Activated T-helper 17 cell treated with anti-CD3 and anti-CD28 coated beads, Interleukin-2, amount 50 U/mL, for 72 hours (primary cell): ENCODE results near the gene ACSF3. TPM values are rescaled to one million over a fixed set of nuclear protein-coding genes. Genes with fewer than 3 reads are reported as not detected.
"Not testable (repeated sequence)": the region's sequence is repeated elsewhere in the genome, so short reads cannot be mapped to it uniquely, and the experiment has no call there.

ENCODE experiments used
- ATAC-seq: fragments of 150-1000 bp; cut with Tn5 transposase; replicated peaks from 2 replicates; pipeline ENCODE4 v1.10.0; 2021; ENCODE audit warnings: mild to moderate bottlenecking, moderate library complexity
- H3K27ac Mint-ChIP-seq: one replicate; pipeline ENCODE4 v1.8.0; 2022; ENCODE audit warnings: mixed read lengths
- H3K27me3 Mint-ChIP-seq: one replicate; pipeline ENCODE4 v1.8.0; 2022; ENCODE audit warnings: mixed read lengths
- H3K36me3 Mint-ChIP-seq: one replicate; pipeline ENCODE4 v1.8.0; 2022; ENCODE audit warnings: low read depth, mild to moderate bottlenecking, mixed read lengths
- H3K4me1 Mint-ChIP-seq: one replicate; pipeline ENCODE4 v1.8.0; 2022; ENCODE audit warnings: mixed read lengths
- H3K4me3 Mint-ChIP-seq: one replicate; pipeline ENCODE4 v1.8.0; 2022; ENCODE audit warnings: mild to moderate bottlenecking, mixed read lengths
- H3K9me3 Mint-ChIP-seq: one replicate; pipeline ENCODE4 v1.8.0; 2022; ENCODE audit warnings: mixed read lengths
- total RNA-seq, 2 donors: library from RNA; stranded (reverse); gene quantifications; one replicate each; pipeline ENCODE4 v1.2.3, GENCODE V29; 2022

The ACSF3 gene
- total RNA-seq, 2 donors from 2014 or later = 35.4 to 47.9 TPM

DNA sequence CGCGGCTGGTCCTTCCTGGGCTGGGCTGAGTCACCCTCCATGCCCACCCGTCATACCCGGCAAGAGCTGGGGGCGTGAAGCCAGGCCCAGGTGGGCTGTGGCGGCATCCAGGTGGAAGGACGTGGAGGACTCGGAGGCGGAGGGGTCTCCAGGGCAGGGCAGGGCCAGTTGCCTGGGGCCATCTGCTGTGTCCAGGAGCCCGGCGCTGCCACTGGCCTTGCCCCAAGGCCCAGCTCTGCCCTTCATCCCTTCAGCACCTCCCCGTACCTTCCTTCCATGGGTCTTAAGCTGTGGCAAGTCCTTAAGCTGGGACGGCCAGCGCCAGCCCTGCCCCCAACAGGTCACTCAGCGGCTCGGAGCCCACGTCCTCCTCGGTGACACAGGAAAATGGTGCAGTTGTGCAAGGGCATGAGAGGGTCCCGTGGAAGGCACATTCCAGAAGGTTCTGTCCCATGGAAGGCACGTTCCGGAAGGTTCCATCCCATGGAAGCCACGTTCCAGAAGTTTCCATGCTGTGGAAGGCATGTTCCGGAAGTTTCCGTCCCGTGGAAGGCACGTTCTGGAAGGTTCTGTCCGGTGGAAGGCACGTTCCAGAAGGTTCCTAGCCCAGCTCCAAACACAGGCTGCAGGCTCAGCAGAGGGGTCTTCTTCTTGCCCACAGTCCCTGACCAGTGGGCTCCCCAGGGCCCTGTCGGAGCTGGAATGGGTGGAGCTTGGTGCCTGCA lies 67.5 kb downstream of the ACSF3 start:
- H3K4me3 Mint-ChIP-seq = no peak overlapping the region
- no peak for ATAC-seq

GRCh38 chr16:89161763-89162713 lies 68.4 kb downstream of the ACSF3 start:
- ATAC-seq = no peak
- H3K36me3 Mint-ChIP-seq = no peaks in the 10 kb centered on the region

More for the DNA sequence above, 67.5 kb downstream of the ACSF3 start:
- peaks cover 6% of the 10 kb centered on the region for H3K4me1 Mint-ChIP-seq
- no peaks in the 10 kb centered on the region for H3K36me3 Mint-ChIP-seq
- H3K27ac Mint-ChIP-seq = no peak overlapping the region
- H3K9me3 Mint-ChIP-seq = no peaks in the 10 kb centered on the region
- no peaks in the 10 kb centered on the region for H3K27me3 Mint-ChIP-seq

GRCh38 chr16:89163297-89163696 lies 69.6 kb downstream of the ACSF3 start:
- Mint-ChIP-seq H3K36me3 (no peaks in the 10 kb centered on the region), H3K4me3 (no peak overlapping the region), H3K27me3 (peaks cover 4% of the 10 kb centered on the region), H3K9me3 (no peaks in the 10 kb centered on the region), H3K4me1 (peaks cover 6% of the 10 kb centered on the region), H3K27ac (no peak overlapping the region)
- ATAC-seq = no peak

More at GRCh38 chr16:89161763-89162713, 68.4 kb downstream of the ACSF3 start:
- no peak overlapping the region for H3K4me3 Mint-ChIP-seq
- no peak overlapping the region for H3K27ac Mint-ChIP-seq
- H3K9me3 Mint-ChIP-seq = no peaks in the 10 kb centered on the region
- peaks cover 4% of the 10 kb centered on the region for H3K27me3 Mint-ChIP-seq
- peaks cover 6% of the 10 kb centered on the region for H3K4me1 Mint-ChIP-seq

- Mint-ChIP-seq H3K4me1 (peaks cover 6% of the 10 kb centered on the region), H3K27ac (no peak overlapping the region), H3K4me3 (no peak overlapping the region), H3K27me3 (peaks cover 4% of the 10 kb centered on the region), H3K9me3 (no peaks in the 10 kb centered on the region), H3K36me3 (no peaks in the 10 kb centered on the region)
- ATAC-seq = no peak
These were observed 70.8 kb downstream of the ACSF3 start for GRCh38 chr16:89164436-89164835.

- no peaks in the 10 kb centered on the region for H3K36me3 Mint-ChIP-seq
- peaks cover 4% of the 10 kb centered on the region for H3K27me3 Mint-ChIP-seq
- H3K4me3 Mint-ChIP-seq = no peak overlapping the region
These were observed 71.4 kb downstream of the ACSF3 start for GRCh38 chr16:89164847-89165680.

DNA sequence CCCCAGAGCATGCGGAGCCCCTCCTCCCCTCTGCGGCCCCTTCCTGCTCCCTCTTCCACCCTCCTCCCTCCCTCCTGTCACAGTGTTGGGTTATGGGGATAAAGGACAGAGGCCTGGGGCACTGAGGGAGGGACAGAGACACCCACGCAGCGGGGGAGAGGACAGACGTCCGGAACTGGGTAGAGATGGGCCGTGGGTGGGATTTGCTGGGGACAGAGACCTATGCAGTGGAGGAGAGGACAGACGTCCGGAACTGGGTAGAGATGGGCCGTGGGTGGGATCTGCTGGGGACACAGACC lies 72.0 kb downstream of the ACSF3 start:
- not testable (repeated sequence) for ATAC-seq, H3K9me3 Mint-ChIP-seq, H3K4me1 Mint-ChIP-seq, H3K27me3 Mint-ChIP-seq, H3K4me3 Mint-ChIP-seq, H3K36me3 Mint-ChIP-seq, H3K27ac Mint-ChIP-seq

More at GRCh38 chr16:89164847-89165680, 71.4 kb downstream of the ACSF3 start:
- no peak overlapping the region for H3K27ac Mint-ChIP-seq
- ATAC-seq = no peak
- H3K4me1 Mint-ChIP-seq = peaks cover 6% of the 10 kb centered on the region
- no peaks in the 10 kb centered on the region for H3K9me3 Mint-ChIP-seq

DNA sequence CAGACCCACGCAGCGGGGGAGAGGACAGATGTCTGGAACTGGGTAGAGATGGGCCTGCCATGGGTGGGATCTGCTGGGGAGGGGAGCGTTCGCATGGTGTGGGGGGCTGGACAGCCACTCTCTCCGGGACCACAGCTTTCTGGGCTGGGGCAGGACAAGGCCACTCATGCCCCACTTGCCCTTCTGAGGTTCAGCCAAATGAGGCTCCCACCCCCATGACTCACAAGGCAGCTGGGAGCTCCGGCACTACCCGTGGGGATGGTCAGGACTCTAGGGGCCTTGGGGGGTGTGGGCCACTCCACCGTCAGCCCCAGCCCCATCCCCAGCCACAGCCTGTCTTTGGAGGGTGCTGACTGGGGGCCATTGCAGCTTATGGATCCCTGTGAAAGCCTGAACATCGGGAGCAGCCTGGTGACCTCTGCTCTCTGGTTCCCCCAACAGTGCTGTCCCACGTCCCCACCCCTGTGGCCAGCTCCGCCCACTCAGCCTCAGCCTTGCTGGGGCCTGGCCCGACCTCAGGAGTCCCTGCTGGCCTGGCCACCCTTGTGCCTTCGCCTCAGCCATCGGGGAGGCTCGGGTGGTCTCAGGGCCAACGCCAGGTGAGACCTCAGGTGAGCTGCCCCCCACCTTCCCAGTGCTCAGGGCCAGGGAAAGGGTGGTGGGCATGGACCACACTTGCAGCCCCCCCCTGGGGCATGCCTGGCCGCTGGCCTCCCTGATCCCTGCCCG lies 73.2 kb downstream of the ACSF3 start:
- H3K4me3 Mint-ChIP-seq = no peak overlapping the region
- ATAC-seq = no peak
- no peaks in the 10 kb centered on the region for H3K9me3 Mint-ChIP-seq
- H3K4me1 Mint-ChIP-seq = peaks cover 9% of the 10 kb centered on the region
- H3K27me3 Mint-ChIP-seq = peaks cover 4% of the 10 kb centered on the region
- H3K27ac Mint-ChIP-seq = no peak overlapping the region
- H3K36me3 Mint-ChIP-seq = no peaks in the 10 kb centered on the region

GRCh38 chr16:89167425-89167941 lies 73.8 kb downstream of the ACSF3 start:
- no peak overlapping the region for H3K4me3 Mint-ChIP-seq
- H3K36me3 Mint-ChIP-seq = no peaks in the 10 kb centered on the region
- H3K27ac Mint-ChIP-seq = no peak overlapping the region
- H3K9me3 Mint-ChIP-seq = no peaks in the 10 kb centered on the region
- ATAC-seq = peak; percentile 34
- peaks cover 4% of the 10 kb centered on the region for H3K27me3 Mint-ChIP-seq
- peaks cover 5% of the 10 kb centered on the region for H3K4me1 Mint-ChIP-seq

DNA sequence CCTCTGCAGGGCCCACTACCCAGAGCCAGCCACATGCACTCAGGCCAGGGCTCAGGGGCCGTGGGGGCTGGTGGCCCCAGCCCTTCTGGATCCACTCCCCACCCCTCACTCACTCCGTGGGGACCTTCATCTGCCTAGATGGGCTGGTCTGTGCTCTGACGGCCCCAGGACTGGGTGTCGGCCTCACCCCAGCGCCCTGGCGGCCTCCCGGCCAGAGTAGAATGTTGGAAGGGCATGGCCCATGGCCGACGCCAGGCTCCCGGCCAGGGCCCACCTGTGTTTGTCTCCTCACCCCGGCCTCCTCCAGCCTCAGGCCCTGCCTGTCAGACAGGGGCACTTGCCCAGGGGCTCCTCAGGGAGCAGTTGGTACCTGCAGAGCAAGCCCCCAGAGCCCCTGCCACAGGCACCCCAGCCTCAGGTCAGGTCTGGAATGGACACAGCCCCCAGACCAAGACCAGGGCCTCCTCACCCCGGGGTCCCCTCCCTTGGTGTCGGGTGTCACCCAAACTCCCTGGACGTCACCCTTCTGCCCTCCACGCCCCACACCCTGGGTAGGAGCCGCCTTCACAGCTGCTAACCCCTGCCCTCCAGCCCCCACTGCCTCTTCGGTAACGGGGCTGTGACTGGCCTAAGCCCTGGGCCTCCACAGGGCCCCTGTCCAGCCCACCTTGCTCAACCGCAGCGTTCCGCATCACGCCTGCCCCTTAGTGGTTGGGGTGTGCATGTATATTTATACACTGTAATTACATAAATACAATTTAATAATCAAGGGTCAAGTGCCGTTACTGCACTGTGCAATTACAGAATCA lies 74.9 kb downstream of the ACSF3 start:
- no peak overlapping the region for H3K27ac Mint-ChIP-seq
- H3K36me3 Mint-ChIP-seq = no peaks in the 10 kb centered on the region
- H3K9me3 Mint-ChIP-seq = no peaks in the 10 kb centered on the region
- H3K4me3 Mint-ChIP-seq = no peak overlapping the region
- ATAC-seq = no peak
- peaks cover 4% of the 10 kb centered on the region for H3K27me3 Mint-ChIP-seq
- peaks cover 5% of the 10 kb centered on the region for H3K4me1 Mint-ChIP-seq

GRCh38 chr16:89169778-89170177 lies 76.1 kb downstream of the ACSF3 start:
- Mint-ChIP-seq H3K27me3 (peaks cover 4% of the 10 kb centered on the region), H3K4me1 (peaks cover 5% of the 10 kb centered on the region), H3K27ac (no peak overlapping the region), H3K36me3 (no peaks in the 10 kb centered on the region), H3K4me3 (no peak overlapping the region), H3K9me3 (no peaks in the 10 kb centered on the region)
- no peak for ATAC-seq

GRCh38 chr16:89170346-89171215 lies 76.9 kb downstream of the ACSF3 start:
- peak overlapping the region; percentile 69 for H3K4me3 Mint-ChIP-seq
- peak overlapping the region; percentile 20 for H3K27ac Mint-ChIP-seq
- H3K36me3 Mint-ChIP-seq = no peaks in the 10 kb centered on the region
- H3K9me3 Mint-ChIP-seq = no peaks in the 10 kb centered on the region
- ATAC-seq = peak; percentile 1
- H3K4me1 Mint-ChIP-seq = peaks cover 5% of the 10 kb centered on the region
- H3K27me3 Mint-ChIP-seq = peaks cover 4% of the 10 kb centered on the region
